ENCODE data around the gene GJD4.

GRCh38 chr10:35569836-35570235, 35.3 kb upstream of the GJD4 start:
- TF ChIP-seq EZH2 (IDR thresholded peaks at IDR 0.05), result no peak
- TF ChIP-seq FOXP2 (optimal IDR thresholded peaks at IDR 0.05; ENCODE audit: control extremely low read depth, extremely low read length, insufficient read depth), result no peak
- TF ChIP-seq POLR2AphosphoS5 (IDR thresholded peaks at IDR 0.05; ENCODE audit: borderline replicate concordance, low read depth, low read length), result no peak

All from SK-N-MC (cell line).